Measurements from ENCODE around the gene DPEP2NB. TPM values are rescaled to one million over a fixed set of nuclear protein-coding genes. Genes with fewer than 3 reads are reported as not detected.

Gene DPEP2NB
- polyA plus RNA-seq, 1 donor from 2014 or later, result not detected

DNA sequence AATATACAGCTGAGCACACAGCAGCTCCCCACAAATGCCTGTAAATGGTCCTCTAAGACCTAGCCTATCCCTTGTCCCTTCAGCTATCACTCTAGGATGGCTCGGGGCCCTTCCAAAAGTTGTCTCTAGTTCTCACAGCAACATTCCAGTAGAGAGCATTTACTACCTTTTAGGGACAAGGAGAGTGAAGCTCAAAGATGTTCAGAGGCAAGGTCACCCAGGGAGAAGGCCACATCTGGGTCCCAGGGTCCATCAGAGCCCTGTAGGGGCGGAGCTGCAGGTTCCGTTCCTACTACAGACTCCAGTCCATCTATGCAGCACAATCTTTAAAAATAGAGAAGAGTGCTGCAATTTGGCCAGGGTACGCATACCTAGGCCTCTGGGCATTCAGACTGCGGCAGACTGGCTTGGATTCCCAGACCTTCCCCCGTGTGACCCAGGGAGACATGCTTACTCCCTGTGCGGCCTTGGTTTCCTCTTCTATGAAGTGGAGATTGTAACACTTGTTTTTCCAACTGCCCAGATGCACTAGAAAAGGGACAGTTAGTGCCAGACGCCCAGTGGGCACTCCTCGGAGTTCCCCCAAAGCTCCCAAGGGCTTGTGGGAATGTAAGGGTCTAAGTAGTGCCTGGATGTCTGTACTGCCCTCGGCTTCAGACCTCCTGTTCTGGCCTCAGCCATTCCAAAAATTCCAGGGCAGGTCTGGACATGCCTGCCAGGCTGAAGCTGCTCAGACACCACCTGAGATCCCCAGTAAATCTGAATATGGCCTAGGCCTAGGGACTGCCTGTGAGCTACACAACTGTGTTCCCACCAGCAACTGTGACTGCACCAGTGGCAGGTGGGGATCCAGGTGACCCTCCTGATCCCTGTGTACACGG lies 49.8 kb downstream of the DPEP2NB start:
- no peaks in the 10 kb centered on the region for H3K9me3 Mint-ChIP-seq
- H3K27me3 Mint-ChIP-seq, result no peaks in the 10 kb centered on the region
- no peak overlapping the region for H3K27ac Mint-ChIP-seq
- peak overlapping the region in 2 of 4 donors; percentile 27 to 81 for H3K4me3 Mint-ChIP-seq
- peaks cover 8% of the 10 kb centered on the region for H3K36me3 Mint-ChIP-seq
- peaks cover 0 to 19% (median 17%) of the 10 kb centered on the region in 3 donors for H3K4me1 Mint-ChIP-seq

DNA sequence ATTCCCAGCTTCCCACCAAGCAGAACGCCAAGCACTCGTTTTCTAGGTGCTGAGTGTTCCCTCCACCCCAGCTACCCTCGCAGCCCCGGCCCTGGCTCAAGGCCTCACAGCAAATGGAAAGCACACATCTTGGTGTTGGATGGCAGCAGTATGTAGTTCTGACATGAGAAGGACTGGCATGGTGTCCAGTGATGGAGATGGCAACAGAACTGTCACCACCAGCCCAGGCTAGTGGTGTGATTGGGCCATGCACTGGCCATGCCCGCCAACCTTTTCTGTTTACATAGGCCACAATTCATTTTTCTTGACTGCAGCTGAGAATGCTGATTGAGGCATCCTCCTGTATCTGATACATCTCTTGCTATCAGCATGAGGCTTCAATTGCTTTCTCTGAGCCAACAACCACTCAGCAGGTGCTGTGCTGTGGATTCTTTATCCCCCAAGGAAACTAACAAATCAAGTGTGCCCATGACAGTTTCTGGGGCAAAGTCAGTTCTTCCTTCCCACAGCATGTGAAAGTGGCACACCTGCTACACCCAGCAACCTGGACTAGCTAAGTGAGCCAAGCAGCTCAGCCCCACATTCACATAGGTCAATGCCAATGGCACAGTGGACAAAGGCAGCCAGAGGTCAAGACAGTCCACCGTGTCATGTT lies 51.1 kb downstream of the DPEP2NB start:
- no peaks in the 10 kb centered on the region for H3K9me3 Mint-ChIP-seq
- H3K27ac Mint-ChIP-seq, result no peak overlapping the region
- peaks cover 8% of the 10 kb centered on the region for H3K36me3 Mint-ChIP-seq
- peaks cover 0 to 17% (median 17%) of the 10 kb centered on the region in 3 donors for H3K4me1 Mint-ChIP-seq
- H3K27me3 Mint-ChIP-seq, result no peaks in the 10 kb centered on the region
- H3K4me3 Mint-ChIP-seq, result peak overlapping the region in 2 of 4 donors; percentile 4 to 52

DNA sequence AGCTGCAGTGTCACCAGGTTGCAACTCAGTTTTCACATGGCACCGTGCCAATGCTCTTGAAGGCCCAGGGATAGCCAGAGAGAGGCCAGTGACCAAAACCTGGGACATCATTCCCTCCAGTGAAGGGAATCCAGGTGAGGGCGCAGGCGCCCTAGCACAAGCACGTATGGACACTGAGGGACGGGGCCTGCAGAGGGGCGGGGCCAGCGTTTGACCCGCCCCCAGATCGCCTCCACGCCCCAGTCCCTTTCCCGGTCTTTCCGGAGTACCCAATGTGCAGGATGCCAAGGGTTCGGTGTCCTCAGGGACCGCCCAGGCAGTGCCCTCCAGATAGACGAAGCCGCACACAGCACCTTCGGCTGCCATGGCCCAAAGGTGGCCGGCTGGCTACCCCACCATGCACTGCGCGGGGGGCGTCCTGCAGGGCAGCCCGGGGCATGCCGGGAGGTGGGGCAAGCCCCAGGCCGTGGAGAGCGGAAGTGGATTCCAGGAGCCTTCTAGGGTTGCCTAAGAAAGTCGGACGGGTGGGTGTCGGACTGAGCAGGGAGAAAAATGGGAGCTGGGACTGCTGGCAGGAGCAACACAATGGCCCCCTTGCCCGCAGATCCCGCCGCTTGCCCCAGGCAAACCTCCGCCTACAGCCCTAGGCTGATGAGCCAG lies 51.9 kb downstream of the DPEP2NB start:
- no peaks in the 10 kb centered on the region for H3K9me3 Mint-ChIP-seq
- H3K4me3 Mint-ChIP-seq, result peak overlapping the region in 1 of 4 donors; percentile 4
- peaks cover 0 to 15% (median 14%) of the 10 kb centered on the region in 3 donors for H3K4me1 Mint-ChIP-seq
- H3K36me3 Mint-ChIP-seq, result peaks cover 8% of the 10 kb centered on the region
- H3K27me3 Mint-ChIP-seq, result no peaks in the 10 kb centered on the region
- H3K27ac Mint-ChIP-seq, result no peak overlapping the region

Other genes with a start within 250 kb of the DPEP2NB start
- 10.9 TPM for gene RANBP10, start 209.4 kb downstream of the DPEP2NB start, polyA plus RNA-seq
- not detected for gene TSNAXIP1, start 209.0 kb downstream of the DPEP2NB start, polyA plus RNA-seq
- gene THAP11, start 173.6 kb downstream of the DPEP2NB start, polyA plus RNA-seq, result 101 TPM
- 111 TPM for gene NUTF2, start 169.0 kb downstream of the DPEP2NB start, polyA plus RNA-seq
- 13.4 TPM for gene CENPT, start 168.2 kb downstream of the DPEP2NB start, polyA plus RNA-seq
- gene EDC4, start 142.9 kb downstream of the DPEP2NB start, polyA plus RNA-seq, result 18.6 TPM
- 0.95 TPM for gene NRN1L, start 131.0 kb downstream of the DPEP2NB start, polyA plus RNA-seq
- gene PSKH1, start 122.7 kb downstream of the DPEP2NB start, polyA plus RNA-seq, result 22.4 TPM
- gene CTRL, start 84.0 kb downstream of the DPEP2NB start, polyA plus RNA-seq, result 2.1 TPM
- 510 TPM for gene PSMB10, start 79.1 kb downstream of the DPEP2NB start, polyA plus RNA-seq
- 0.81 TPM for gene LCAT, start 71.8 kb downstream of the DPEP2NB start, polyA plus RNA-seq
- gene SLC12A4, start 47.3 kb downstream of the DPEP2NB start, polyA plus RNA-seq, result 3.9 TPM
- gene DPEP3, start 35.4 kb downstream of the DPEP2NB start, polyA plus RNA-seq, result not detected
- gene DPEP2, start 16.4 kb downstream of the DPEP2NB start, polyA plus RNA-seq, result 45.3 TPM
- 35.8 TPM for gene DDX28, start 7.3 kb upstream of the DPEP2NB start, polyA plus RNA-seq
- gene DUS2, start 7.4 kb upstream of the DPEP2NB start, polyA plus RNA-seq, result 68.3 TPM
- 47.2 TPM for gene NFATC3, start 69.5 kb upstream of the DPEP2NB start, polyA plus RNA-seq
- gene ESRP2, start 220.2 kb upstream of the DPEP2NB start, polyA plus RNA-seq, result 0.48 TPM
- gene PLA2G15, start 229.5 kb upstream of the DPEP2NB start, polyA plus RNA-seq, result 8.2 TPM
- gene SLC7A6, start 248.6 kb upstream of the DPEP2NB start, polyA plus RNA-seq, result 13.8 TPM